CD4-positive, alpha-beta T cell treated with Interleukin-4 for 4 hours (primary cell): ENCODE results near the gene SNRNP70.
"Not testable (repeated sequence)": the region's sequence is repeated elsewhere in the genome, so short reads cannot be mapped to it uniquely, and the experiment has no call there.

Source experiments
- DNase-seq: peaks from one replicate; pipeline ENCODE4 v3.0.0-alpha.2; 2020

The SNRNP70 gene, protein sequence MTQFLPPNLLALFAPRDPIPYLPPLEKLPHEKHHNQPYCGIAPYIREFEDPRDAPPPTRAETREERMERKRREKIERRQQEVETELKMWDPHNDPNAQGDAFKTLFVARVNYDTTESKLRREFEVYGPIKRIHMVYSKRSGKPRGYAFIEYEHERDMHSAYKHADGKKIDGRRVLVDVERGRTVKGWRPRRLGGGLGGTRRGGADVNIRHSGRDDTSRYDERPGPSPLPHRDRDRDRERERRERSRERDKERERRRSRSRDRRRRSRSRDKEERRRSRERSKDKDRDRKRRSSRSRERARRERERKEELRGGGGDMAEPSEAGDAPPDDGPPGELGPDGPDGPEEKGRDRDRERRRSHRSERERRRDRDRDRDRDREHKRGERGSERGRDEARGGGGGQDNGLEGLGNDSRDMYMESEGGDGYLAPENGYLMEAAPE

DNA sequence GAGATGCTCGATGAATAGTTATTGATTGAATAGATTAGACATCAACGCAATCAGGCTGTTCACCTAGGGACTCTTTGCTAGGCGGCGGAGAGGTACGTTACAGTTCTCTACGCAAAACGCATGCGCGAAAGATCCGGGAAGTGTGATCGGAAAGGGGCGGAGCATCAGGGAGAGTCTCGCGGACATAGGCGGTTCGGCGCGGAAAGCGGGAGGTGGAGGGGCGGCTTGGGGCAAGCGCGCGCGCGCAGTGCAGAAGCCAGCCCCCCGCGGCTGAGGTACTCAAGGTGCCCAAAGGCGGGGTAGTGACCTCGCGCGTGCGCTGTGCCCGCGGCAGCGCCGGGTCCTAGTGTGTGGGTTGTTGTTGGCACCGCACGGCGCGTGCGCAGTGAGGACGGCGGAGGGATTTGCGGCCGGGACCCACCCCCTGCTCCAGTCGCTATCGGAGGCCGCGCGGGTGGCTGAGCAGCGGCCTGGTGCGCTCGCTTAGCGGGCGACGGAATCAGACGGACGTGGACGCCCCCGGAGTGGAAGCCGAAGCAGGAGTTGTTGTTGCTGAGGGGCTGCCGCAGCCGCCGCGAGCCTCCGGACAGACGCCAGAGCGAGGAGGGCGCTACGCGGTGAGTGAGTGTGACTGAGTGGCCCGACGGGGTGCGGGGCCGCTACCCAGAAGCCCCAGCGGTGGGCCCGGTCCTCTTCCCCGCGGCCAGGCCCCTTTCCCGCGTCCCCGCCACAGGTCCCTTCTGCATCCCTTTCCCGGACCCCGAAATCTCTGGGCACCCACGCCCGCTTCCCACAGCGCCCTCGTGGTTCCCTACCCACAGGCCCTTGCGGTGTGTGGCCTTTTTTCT lies at the start of gene SNRNP70:
Gene SNRNP70 (plus strand): TSS at position 432 of the 848 bp plus-strand sequence. CDS start 964 bp downstream, outside the sequence.
- peak; percentile 100 for DNase-seq

DNA sequence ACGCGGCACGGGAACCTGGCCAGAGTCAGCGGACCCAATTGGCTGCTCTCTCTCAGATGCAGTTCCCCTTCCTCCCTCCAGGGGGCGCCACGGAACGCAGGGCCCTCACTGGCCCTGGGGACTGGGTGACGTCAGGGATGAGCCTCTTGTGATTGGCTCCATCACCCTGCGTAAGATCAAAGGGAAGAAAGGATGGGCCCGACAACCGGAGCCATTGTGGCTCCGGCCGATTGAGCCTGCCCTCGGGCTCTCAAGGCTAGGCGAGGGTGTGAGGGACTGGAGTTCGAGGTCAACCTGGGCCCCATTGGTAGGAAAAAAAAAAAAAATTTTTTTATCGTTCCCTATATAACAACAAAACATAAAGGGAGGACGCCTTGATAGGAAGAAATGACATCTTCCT lies 48.4 kb upstream of the SNRNP70 start, which contains the start of gene CGB1:
Gene CGB1 (minus strand): TSS at position 81 of the 400 bp plus-strand sequence. CDS start 184 bp downstream, outside the sequence.
- not testable (repeated sequence) for DNase-seq

DNA sequence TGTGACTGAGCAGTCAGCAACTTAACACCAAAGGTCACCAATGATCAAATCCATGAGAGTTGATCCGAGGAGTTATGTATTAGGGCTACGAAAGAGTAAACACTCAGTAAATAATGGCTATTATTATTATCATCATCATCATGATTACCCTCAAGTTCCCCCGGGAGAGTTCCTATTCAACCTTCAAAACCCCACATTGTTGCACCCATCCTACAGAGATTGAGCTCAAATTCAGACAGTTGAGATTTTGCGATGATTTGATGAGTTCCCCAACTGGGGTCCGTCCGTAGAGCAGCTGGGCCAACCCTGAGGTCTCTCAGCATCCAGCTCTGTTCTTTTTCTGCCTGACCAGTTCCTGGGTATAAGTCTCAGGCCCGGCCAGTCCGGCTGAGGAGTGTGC lies 47.1 kb upstream of the SNRNP70 start:
- DNase-seq: not testable (repeated sequence)

DNA sequence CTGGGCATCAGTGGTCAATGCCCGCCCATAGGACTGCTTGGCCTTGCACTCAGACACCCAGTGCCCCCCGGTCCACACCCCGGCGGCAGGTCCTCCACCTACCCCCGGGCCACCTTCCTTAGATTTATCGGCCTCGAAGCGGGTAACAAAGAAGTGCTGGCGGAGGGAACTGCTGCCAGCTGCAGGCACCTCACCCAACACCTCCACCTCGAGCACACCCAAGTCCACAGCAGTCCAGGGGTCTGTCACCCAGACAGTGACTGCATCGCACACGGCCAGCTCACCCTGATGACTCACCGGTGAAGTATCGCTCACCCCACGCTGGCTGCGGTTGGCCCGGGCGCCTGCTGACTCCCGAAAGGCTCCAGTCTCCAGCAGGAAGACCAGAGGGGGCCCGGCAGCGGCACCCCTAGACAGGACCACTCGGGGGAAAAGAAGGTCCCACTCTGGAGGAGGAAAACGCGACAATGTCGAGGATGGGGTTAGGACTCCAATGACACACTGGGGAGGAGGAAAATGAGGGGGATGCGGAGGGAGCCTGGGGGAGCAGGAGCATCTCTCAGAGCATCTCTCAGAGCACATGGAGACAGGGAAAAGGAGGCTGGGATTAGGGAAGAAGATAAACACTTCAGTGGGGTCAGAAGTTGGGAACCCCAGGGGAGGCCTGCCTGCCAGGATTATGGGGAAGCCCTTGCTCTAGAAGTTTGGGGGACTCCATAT lies 46.5 kb upstream of the SNRNP70 start:
- DNase-seq: not testable (repeated sequence)

DNA sequence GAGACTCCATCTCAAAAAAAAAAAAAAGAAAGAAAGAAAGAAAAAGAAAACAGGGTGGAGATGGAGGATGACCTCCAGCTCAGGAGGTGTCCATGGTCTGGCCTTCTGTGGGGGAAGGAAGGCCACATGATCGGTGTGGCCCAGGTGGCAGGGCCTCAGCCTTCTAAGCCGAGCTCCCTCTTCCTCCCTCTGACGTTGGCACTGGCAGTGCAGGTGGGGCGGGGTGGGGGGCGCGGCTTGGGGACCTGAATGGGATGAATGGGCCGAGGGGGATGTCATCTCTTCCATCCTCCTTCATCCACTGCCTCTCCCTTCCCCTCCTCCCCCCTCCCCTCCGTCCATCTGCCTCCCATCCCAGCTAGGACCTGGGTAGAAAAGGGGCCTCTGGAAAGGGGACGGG lies 45.5 kb upstream of the SNRNP70 start:
- not testable (repeated sequence) for DNase-seq

DNA sequence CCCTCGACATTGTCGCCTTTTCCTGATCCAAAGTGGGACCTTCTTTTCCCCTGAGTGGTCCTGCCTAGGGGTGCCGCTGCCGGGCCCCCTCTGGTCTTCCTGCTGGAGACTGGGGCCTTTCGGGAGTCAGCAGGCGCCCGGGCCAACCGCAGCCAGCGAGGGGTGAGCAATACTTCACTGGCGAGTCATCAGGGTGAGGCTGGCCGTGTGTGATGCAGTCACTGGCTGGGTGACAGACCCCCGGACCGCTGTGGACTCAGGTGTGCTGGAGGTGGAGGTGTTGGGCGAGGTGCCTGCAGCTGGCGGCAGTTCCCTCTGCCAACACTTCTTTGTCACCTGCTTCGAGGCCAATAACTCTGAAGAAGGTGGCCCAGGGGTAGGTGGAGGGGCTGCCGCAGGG lies 43.1 kb upstream of the SNRNP70 start:
- DNase-seq: no peak

DNA sequence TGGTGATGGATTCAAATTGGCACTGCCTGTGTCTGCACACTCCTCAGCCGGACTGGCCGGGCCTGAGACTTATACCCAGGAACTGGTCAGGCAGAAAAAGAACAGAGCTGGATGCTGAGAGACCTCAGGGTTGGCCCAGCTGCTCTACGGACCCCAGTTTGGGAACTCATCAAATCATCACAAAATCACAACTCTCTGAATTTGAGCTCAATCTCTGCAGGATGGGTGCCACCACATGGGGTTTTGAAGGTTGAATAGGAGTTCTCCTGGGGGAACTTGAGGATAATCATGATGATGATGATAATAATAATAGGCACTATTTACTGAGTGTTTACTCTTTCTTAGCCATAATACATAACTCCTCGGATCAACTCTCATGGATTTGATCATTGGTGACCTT lies 42.6 kb upstream of the SNRNP70 start:
- DNase-seq: not testable (repeated sequence)

DNA sequence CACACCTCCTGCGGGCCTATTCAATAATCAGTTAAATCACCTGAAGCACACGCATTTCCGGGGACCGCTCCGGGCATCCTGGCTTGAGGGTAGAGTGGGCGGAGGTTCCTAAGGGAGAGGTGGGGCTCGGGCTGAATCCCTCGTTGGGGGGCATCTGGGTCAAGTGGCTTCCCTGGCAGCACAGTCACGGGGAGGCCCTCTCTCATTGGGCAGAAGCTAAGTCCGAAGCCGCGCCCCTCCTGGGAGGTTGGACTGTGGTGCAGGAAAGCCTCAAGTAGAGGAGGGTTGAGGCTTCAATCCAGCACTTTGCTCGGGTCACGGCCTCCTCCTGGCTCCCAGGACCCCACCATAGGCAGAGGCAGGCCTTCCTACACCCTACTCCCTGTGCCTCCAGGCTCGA lies 41.7 kb upstream of the SNRNP70 start, which contains the start of gene CGB5:
Gene CGB5 (plus strand): TSS at position 301 of the 400 bp plus-strand sequence. CDS start 362 bp downstream, outside the sequence.
- not testable (repeated sequence) for DNase-seq

DNA sequence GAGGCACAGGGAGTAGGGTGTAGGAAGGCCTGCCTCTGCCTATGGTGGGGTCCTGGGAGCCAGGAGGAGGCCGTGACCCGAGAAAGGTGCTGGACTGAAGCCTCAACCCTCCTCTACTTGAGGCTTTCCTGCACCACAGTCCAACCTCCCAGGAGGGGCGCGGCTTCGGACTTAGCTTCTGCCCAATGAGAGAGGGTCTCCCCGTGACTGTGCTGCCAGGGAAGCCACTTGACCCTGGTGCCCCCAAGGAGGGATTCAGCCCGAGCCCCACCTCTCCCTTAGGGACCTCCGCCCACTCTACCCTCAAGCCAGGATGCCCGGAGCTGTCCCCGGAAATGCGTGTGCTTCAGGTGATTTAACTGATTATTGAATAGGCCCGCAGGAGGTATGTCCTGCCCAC lies 36.2 kb upstream of the SNRNP70 start, which contains the start of gene CGB8:
Gene CGB8 (minus strand): TSS at position 101 of the 400 bp plus-strand sequence. CDS start 372 bp downstream, outside the sequence.
- not testable (repeated sequence) for DNase-seq

DNA sequence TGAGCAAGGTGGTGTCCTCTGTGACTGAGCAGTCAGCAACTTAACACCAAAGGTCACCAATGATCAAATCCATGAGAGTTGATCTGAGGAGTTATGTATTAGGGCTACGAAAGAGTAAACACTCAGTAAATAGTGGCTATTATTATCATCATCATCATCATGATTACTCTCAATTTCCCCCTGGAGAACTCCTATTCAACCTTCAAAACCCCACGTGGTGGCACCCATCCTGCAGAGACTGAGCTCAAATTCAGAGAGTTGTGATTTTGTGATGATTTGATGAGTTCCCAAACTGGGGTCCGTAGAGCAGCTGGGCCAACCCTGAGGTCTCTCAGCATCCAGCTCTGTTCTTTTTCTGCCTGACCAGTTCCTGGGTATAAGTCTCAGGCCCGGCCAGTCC lies 35.4 kb upstream of the SNRNP70 start:
- DNase-seq: not testable (repeated sequence)

DNA sequence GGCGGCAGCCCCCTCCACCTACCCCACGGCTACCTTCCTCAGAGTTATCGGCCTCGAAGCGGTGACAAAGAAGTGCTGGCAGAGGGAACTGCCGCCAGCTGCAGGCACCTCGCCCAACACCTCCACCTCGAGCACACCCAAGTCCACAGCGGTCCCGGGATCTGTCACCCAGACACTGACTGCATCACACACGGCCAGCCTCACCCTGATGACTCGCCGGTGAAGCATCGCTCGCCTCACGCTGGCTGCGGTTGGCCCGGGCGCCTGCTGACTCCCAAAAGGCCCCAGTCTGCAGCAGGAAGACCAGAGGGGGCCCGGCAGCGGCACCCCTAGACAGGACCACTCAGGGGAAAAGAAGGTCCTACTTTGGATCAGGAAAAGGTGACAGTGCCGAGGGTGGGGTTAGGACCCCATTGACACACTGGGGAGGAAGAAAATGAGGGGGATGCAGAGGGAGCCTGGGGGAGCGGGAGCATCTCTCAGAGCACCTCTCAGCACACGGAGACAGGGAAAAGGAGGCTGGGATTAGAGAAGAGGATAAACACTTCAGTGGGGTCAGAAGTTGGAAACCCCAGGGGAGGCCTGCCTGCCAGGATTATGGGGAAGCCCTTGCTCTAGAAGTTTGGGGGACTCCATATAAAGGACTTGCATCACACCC lies 34.7 kb upstream of the SNRNP70 start:
- DNase-seq: not testable (repeated sequence)

DNA sequence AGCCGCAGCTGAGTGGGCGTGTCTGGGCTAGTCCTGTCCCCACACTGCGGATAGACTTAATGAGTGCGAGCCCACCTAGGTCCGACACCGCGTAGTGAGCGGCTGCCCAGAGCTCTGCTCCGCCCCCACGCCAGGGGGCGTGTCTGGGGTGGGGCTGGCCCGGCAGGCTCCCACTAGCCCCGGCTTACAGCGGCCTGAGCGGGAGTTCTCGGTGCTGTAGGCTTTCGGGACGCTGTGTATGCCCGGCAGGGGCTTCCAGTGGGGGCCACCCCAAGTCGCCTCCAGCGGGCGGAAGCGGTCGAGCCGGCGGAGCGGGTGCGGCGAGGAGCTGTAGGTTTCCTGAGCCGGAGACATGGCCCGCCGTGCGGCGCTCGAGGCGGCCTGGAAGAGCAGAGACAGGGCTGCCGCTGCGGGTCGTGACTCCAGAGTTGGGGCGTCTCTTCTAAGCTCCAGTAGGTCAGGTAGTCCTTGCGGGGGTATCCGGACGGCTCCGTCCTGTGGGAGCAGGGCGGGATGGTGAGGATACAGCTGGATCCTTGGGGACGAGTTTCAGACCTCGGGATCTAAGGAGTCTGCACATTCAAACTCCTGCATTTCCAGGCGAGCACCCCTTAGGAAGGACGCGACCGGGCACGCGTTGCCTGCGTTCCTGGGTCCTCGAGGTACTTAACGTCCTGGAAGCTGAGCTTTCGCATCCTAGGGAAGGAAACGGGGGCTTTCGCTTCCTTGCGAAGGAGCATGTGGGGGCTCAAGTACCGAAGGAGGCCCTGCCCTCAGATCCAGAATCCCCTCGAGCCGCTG lies 28.9 kb upstream of the SNRNP70 start:
- DNase-seq: peak; percentile 27

DNA sequence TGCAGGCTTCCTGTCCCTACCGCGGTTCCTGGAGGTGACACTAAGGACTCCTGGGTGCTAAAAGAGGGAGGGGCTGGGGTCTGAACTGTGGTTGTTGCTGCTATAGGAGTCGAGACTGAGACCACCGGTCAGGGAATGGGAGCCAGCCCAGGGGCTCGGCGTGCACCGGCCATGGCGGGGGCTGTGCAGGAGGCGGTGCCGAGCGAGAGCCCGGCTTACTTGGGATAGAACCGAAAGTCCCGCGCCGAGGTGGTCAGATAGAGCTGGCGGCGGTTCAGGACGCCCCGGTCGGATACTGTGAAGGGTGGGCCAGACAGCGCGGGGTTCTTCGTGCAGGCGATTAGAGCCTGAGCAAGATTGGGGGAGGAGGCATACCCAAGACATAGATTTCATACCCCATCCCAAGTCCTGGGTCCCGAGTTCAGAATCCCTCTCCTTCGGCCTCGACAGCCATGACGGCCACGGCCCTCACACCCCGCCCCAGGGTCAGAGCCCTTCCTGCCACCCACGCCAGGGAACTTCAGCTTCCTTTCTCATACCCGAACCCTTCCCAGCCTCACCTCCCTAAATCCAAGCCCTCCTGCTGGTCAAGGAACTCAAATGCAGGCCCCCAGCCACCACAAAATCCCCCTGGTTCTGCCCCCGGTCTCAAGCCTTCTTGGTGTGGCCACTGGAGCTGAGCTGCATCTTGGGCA lies 28.2 kb upstream of the SNRNP70 start:
- DNase-seq: not testable (repeated sequence)

DNA sequence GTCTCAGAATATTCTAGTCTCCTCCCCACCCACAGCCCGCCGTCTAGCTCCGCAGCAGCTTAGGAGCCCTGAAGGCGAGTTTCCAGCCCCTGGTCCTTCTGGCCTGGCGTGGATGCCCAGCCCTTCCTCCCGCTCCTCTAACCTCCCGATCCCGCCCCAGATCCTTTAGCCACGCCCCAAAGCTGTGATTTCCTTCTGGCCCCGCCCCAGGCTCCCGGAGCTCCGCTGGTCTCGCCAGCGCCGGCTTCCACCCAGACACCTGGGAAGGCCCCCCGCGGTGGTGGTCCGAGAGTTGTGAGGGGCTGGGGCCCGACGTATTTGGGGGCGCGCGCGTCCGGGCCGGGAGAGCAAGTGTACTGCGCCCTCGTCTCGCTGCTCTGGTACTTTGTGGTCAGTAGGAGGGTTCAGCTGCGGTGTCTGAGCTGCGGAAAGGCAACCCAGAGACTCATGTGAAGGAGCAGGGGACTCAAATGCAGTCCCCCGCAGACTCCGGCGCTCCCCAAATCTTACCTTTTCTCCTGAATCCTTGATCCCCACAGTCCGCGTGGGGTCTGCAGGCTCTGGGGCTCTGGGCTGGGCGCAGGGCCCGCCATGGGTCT lies 27.5 kb upstream of the SNRNP70 start, which contains the start of gene CGB7:
Gene CGB7 (minus strand): TSS at position 114 of the 599 bp plus-strand sequence. CDS start 2,374 bp downstream, outside the sequence.
- DNase-seq: peak; percentile 14

DNA sequence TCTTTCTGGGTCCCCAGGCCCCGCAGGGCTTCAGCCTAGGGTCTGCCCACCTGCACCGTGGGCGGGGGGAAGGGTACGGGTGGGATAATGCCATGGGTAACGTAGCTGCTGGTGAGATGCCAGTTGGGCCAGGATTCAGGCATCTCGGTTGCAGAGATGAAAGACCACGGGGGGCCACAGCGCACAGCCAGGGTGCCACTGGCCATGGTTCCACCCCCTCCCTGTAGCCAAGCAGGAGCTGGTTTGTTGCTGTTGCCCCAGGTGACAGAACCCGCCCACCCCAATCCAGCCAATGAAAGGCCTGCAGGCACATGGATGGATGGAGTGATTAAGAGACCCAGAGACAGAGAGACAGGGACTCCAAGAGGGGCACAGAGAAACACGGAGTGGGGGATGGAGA lies 26.7 kb upstream of the SNRNP70 start:
- no peak for DNase-seq

DNA sequence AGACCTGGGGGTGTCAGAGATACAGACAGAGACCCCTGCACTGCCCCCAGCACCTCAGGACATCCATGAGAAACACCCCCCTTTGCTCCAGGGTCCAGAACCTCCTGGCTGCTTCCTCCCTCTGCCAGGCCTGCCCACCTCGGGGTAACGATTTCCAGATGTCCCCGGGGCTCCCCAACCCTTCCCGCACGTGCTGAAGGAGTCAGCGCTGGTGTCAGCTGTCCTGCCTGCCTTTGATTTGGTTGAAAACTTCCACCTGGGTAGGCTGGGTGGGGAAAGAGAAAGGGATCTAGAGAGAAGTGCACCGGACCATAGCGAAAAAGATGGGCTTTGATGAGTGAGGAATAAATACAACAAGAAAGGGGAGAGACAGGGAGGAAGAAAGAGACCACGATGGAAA lies 26.2 kb upstream of the SNRNP70 start:
- DNase-seq: no peak

DNA sequence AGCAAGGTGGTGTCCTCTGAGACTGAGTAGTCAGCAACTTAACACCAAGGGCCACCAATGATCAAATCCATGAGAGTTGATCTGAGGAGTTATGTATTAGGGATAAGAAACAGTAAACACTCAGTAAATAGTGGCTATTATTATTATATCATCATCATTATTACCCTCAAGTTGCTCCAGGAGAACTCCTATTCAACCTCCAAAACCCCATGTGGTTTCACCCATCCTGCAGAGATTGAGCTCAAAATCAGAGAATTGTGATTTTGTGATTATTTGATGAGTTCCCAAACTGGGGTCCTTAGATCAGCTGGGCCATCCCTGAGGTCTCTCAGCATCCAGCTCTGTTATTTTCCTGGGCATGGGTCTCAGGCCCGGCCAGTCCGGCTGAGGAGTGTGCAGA lies 24.3 kb upstream of the SNRNP70 start:
- DNase-seq: no peak

DNA sequence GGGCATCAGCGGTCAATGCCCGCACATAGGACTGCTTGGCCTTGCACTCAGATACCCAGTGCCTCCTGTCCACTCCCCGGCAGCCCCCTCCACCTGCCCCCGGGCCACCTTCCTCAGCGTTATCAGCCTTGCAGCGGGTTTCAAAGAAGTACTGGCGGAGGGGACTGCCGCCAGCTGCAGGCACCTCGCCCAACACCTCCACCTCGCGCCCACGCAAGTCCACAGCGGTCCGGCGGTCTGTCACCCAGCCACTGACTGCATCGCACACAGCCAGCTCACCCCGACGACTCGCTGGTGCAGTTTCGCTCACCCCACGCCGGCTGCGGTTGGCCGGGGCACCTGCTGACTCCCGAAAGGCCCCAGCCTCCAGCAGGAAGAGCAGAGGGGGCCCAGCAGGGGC lies 23.8 kb upstream of the SNRNP70 start:
- no peak for DNase-seq

DNA sequence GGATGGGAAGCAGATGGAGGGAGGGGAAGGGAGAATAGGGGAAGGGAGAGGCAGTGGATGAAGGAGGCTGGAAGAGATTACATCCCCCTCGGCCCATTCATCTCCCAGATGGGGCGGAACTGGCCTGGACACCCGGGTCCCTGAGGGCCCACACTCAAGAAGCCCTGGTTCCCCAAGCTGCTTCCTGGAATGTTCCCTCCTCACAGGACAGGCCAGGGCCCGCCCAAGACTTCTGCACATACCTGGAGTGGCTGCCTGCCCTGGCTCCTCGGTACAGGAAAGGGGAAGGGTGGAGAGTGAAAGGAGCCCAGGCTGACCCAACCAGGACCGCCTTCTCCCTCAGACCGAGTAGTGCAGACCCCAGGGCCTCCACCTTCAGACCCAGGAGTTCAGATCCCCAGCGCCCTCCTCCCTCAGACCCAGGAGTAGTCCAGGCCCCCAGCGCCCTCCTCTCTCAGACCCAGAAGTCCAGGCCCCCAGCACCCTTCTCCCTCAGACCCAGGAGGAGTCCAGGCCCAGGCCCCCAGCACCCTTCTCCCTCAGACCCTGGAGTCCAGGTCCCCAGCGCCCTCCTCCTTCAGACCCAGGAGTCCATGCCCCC lies 21.1 kb upstream of the SNRNP70 start:
- no peak for DNase-seq
